Measurements from ENCODE around the gene WDFY2. TPM values are rescaled to one million over a fixed set of nuclear protein-coding genes. Genes with fewer than 3 reads are reported as not detected.
"Not testable (repeated sequence)": the region's sequence is repeated elsewhere in the genome, so short reads cannot be mapped to it uniquely, and the experiment has no call there.

The WDFY2 gene
- total RNA-seq, 1 donor from 2014 or later = 14.6 TPM

GRCh38 chr13:51562011-51562671 lies 22.1 kb upstream of the WDFY2 start:
- intact Hi-C loops (cut with micrococcal nuclease) = no loop called here

DNA sequence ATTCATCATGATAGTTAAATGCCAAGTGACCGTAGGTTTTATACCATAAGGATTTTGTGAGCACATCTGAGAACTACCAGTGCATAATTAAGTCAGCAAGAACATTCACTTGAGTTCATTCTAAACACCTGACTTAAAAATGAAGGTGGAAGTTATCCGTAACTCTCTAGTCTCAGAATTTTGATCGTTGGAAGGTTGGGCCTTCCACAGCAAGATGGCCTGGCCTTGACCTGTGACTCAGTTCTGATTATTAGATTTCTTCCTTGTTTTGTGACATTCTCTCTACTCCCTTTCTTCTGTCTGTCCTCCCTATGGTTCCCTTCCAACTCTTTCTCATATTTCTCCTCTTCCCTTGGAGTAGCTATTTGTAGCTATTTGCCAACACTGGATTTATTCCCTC lies 20.0 kb upstream of the WDFY2 start:
- intact Hi-C loops (cut with micrococcal nuclease) = no loop called here

DNA sequence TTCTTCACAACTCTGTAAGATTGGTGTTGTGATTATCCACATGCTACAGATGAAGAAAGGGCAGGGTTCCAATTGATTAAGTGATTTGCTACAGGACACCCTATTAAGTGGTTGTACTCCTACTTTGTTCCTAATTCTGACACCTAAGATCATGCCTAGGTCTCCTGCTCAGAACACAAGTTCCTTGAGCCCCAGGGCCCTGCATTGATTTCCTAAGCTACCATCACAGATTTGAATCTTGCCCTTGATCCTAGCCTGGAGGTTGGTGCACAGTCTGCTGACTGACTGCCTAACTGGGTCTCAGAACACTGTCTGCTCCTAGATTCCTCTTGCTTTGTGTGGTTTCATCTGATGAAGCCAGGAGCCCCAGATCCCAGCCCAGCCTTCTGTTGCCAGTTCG lies 19.6 kb upstream of the WDFY2 start:
- intact Hi-C loops (cut with micrococcal nuclease) = no loop called here

- intact Hi-C loops (cut with micrococcal nuclease) = not testable (repeated sequence)
Measured at GRCh38 chr13:51569001-51569400, 15.3 kb upstream of the WDFY2 start.

DNA sequence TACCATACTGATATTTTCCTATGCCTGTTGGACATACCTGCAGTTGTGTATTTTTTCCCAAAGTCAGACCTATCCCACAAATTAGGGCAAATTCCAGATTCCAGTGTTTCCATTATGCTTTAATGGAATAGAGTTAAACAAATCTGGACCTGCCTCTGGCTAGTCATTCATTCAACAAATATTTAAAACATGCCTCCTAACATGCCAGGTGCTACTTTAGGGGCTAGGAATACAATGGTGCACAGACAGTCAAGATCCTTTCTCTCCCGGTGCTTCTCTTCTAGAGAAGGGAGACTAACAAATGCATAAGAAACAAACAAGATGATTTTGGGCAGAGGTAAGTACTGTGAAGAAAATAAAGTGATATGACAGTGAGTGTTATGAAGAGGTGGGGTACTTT lies 7.5 kb upstream of the WDFY2 start:
- intact Hi-C loops (cut with micrococcal nuclease) = no loop called here

GRCh38 chr13:51577690-51578089 lies 6.6 kb upstream of the WDFY2 start:
- intact Hi-C loops (cut with micrococcal nuclease) = no loop called here

GRCh38 chr13:51579676-51580075 lies 4.6 kb upstream of the WDFY2 start:
- intact Hi-C loops (cut with micrococcal nuclease) = loop anchor here (5.0 kb wide), 2 partner anchors 667 to 1642 kb away; partner anchors contain the start of gene SPRYD7

GRCh38 chr13:51581148-51581820 lies 3.0 kb upstream of the WDFY2 start:
- intact Hi-C loops (cut with micrococcal nuclease) = loop anchor here (5.0 kb wide), 2 partner anchors 669 to 1644 kb away; partner anchors contain the start of gene SPRYD7

GRCh38 chr13:51583469-51583874 lies 790 bp upstream of the WDFY2 start:
- intact Hi-C loops (cut with micrococcal nuclease) = loop anchor here (1.0 to 5.0 kb wide), 4 partner anchors 49 to 1646 kb away; partner anchors contain the start of gene SPRYD7

GRCh38 chr13:51584731-51585672 lies 740 bp downstream of the WDFY2 start:
- intact Hi-C loops (cut with micrococcal nuclease) = loop anchor here (1.0 to 5.0 kb wide), 19 partner anchors 29 to 1792 kb away; partner anchors contain the start of genes ALG11, CKAP2, INTS6 and SPRYD7

DNA sequence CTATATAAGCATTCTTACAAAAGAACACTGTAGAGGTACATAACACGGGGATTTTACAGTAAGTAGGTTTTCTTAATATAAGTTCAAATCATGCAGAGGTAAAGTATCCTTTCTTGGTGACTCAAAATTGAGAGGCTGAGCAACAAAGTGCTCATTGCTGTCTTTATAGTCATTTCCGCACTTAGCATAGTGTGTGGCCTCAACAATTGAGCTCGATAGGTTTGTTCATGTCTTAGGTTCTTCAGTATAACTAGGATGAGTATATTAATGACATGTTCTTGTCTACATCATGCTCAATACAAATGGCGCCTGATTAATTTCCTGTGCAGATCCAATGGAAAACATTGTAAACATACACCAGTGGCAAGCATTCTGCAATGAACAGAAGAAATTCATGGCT lies 1.4 kb downstream of the WDFY2 start:
- intact Hi-C loops (cut with micrococcal nuclease) = loop anchor here (2.0 to 5.0 kb wide), 3 partner anchors 45 to 197 kb away; no protein-coding TSS in a partner anchor

DNA sequence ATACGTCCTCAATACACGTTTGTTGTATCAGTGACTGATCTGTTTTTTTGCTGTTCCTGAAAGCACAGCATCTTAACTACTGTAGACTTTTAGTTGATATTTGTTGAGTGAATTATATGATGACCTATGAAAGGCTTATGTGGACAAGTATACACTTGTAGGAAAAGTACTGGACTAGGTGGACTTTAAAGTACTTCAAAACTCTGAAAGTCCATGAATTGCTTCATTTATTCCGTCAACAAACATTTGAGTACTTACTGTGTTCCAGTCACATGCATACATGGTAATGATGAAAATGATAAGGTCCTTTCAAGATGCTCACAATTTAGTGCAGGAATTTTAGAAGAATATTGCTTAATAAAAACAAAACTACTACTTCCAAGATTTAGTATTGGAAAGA lies 3.1 kb downstream of the WDFY2 start:
- intact Hi-C loops (cut with micrococcal nuclease) = loop anchor here (5.0 kb wide), 2 partner anchors 60 to 195 kb away; no protein-coding TSS in a partner anchor

GRCh38 chr13:51588406-51588949 lies 4.2 kb downstream of the WDFY2 start:
- intact Hi-C loops (cut with micrococcal nuclease) = loop anchor here (5.0 kb wide), 2 partner anchors 59 to 194 kb away; no protein-coding TSS in a partner anchor

GRCh38 chr13:51589793-51590192 lies 5.5 kb downstream of the WDFY2 start:
- intact Hi-C loops (cut with micrococcal nuclease) = loop anchor here (5.0 kb wide), 2 partner anchors 58 to 193 kb away; no protein-coding TSS in a partner anchor

DNA sequence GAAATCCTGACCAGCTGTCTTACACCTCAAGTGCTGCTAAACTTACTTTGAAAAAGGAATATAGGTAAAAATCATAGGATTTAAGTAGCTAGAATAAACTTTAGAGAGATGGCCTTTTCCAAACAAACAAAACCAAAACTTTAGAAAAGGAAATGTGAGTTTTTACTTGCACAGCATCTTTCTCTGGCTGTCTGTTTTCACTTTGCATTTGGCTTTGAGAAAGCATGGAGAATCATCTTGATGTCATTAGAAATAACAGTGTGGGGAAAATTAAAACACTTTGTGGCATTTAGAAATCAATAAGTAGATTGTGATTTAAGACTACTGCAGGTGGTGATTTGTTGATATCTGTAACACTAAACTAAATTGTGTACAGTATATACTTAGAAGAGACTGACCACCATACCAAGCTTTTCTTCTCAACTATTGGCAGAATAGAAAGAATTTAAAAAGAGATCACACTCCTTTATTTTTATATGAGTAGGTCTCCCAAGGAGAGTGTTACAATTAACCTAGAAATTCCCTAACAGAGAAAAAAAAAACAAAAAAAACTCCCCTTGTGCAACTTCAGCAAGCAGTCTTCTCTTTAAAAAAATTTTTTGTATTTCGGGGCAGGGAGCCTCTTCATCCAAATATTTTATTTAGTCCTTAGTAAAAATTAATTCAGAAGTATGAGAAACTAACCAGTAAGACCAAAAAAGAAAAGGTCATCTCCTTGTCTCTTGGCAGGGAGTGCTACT lies 6.1 kb downstream of the WDFY2 start:
- intact Hi-C loops (cut with micrococcal nuclease) = no loop called here

GRCh38 chr13:51590971-51591627 lies 6.8 kb downstream of the WDFY2 start:
- intact Hi-C loops (cut with micrococcal nuclease) = no loop called here

DNA sequence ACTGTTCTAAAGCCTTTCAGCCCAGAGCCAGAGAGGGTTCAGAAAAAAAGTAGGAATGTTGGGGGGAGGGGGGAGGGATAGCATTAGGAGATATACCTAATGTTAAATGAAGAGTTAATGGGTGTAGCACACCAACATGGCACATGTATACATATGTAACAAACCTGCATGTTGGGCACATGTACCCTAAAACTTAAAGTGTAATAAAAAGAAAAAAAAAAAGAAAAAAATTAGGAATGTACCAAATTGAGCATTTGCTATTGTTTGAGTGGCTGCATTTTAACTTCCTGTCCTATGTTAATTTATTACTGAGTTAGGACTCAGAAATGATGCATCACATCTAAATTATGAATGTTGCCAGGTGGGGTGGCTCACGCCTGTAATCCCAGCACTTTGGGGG lies 7.7 kb downstream of the WDFY2 start:
- intact Hi-C loops (cut with micrococcal nuclease) = not testable (repeated sequence)

DNA sequence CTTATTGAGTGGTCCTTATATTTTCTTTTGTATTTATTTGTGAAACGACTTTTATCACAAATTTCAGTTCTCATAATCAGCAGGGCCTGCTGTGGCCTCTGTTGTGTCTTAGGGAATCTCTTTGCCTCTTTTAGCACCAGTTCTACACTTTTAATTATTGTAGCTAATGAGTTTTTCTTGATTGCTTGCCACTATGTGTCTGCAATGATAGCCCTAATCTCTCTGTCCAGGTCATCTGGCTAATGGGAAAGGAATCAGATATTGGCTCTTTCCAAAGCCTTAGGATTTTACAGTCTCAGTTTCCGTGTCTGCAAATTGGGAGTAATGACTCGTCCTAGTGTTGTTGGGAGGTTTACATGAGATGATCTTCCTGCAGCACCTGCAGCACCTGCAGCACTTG lies 10.2 kb downstream of the WDFY2 start:
- intact Hi-C loops (cut with micrococcal nuclease) = no loop called here

- intact Hi-C loops (cut with micrococcal nuclease) = no loop called here
Measured at GRCh38 chr13:51595416-51595815, 11.2 kb downstream of the WDFY2 start.

DNA sequence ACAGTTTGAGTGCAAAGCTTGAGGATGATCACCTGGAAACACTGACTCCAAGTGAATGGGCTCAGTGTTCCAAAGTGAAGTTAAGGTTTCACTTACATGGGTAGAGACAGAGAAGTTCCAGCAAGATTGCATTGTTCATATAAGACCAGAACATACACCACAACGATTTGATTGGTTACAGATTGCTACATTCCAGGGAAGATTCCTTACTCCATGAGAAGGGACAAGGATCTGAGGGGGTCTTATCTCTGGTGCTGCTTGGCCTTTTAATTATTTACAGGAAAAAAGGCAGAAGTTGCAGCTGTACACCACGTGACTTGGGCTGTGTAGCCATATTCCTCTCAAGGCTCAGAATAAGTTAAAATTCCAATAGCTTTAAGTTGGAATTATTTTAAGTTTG lies 12.3 kb downstream of the WDFY2 start:
- intact Hi-C loops (cut with micrococcal nuclease) = no loop called here
